Vagina (tissue), 2 donors: Measurements from ENCODE around the gene CLEC4E. TPM values are rescaled to one million over a fixed set of nuclear protein-coding genes. Genes with fewer than 3 reads are reported as not detected.
"Not testable (repeated sequence)": the region's sequence is repeated elsewhere in the genome, so short reads cannot be mapped to it uniquely, and the experiment has no call there.

Experiments
- DNase-seq, 2 donors: peaks; one replicate each; pipeline ENCODE4 v3.0.0-alpha.2; 2017; ENCODE audit errors: extremely low spot score in 2 of 2
- H3K27ac ChIP-seq: fragments of 200-600 bp; sonication (generic); one replicate; pipeline ENCODE4 v1.5.1; 2019
- H3K27me3 ChIP-seq: fragments of 200-600 bp; sonication (generic); one replicate; pipeline ENCODE4 v1.5.1; 2019
- H3K36me3 ChIP-seq, 2 donors: fragments of 200-600 bp; sonication (generic); one replicate each; pipeline ENCODE4 v1.5.1; 2017 to 2019
- H3K4me1 ChIP-seq: fragments of 200-600 bp; sonication (generic); one replicate; pipeline ENCODE4 v1.5.1; 2019
- H3K4me3 ChIP-seq, 2 donors: fragments of 200-600 bp; sonication (generic); 1 replicate in 1 of 2; 2 replicates in 1 of 2; pipeline ENCODE4 v1.5.1; 2016 to 2019
- H3K9me3 ChIP-seq: fragments of 200-600 bp; sonication (generic); one replicate; pipeline ENCODE4 v1.5.1; 2019
- CTCF ChIP-seq, 3 experiments: fragments of 450-650 bp in 2 of 3; fragments of 200-600 bp in 1 of 3; sonication (generic) in 1 of 3; IDR thresholded peaks; one replicate each; pipeline ENCODE4 v1.5.1; 2017 to 2019; ENCODE audit warnings: antibody characterized with exemption in 3 of 3, mild to moderate bottlenecking in 2 of 3, moderate library complexity in 2 of 3
- POLR2A ChIP-seq, 2 donors: fragments of 450-650 bp; IDR thresholded peaks; one replicate each; pipeline ENCODE4 v1.6.1; 2017; ENCODE audit warnings: antibody characterized with exemption in 2 of 2, mild to moderate bottlenecking in 2 of 2, moderate library complexity in 2 of 2
- POLR2AphosphoS5 ChIP-seq, 2 donors: sonication (generic); formaldehyde crosslinking; IDR thresholded peaks; one replicate each; pipeline ENCODE4 v1.9.0; 2017; ENCODE audit warnings: antibody characterized with exemption in 2 of 2, mild to moderate bottlenecking in 2 of 2, low read depth in 1 of 2; ENCODE audit not compliant: insufficient read depth in 1 of 2
- intact Hi-C: fragments of 100-400 bp; cut with DNase I; formaldehyde crosslinking; loops from one replicate; pipeline ENCODE4 v1.15.1; 2023
- total RNA-seq: library from RNA; depleted of rRNA; stranded (reverse); fragments of >200 nt; gene quantifications from one replicate; pipeline ENCODE4 v1.2.3, GENCODE V29; 2016

Gene CLEC4E
- not detected for total RNA-seq

GRCh38 chr12:8540831-8541230 is at the start of gene CLEC4E:
TSS of gene CLEC4E (minus strand) at chr12:8540905. CDS start at chr12:8540797, 108 bp downstream.
- intact Hi-C loops, H3K27ac ChIP-seq, H3K27me3 ChIP-seq, H3K36me3 ChIP-seq, DNase-seq, H3K4me3 ChIP-seq, H3K4me1 ChIP-seq, H3K9me3 ChIP-seq: not testable (repeated sequence)

- intact Hi-C loops = no loop called here
- Histone ChIP-seq H3K27me3 (no peaks in the 10 kb centered on the region), H3K27ac (no peak overlapping the region), H3K9me3 (no peaks in the 10 kb centered on the region), H3K4me1 (no peaks in the 10 kb centered on the region), H3K4me3 (no peak overlapping the region), H3K36me3 (no peaks in the 10 kb centered on the region)
- TF ChIP-seq CTCF (IDR thresholded peaks at IDR 0.05) (no peak), POLR2A (IDR thresholded peaks at IDR 0.05) (no peak), POLR2AphosphoS5 (IDR thresholded peaks at IDR 0.05; ENCODE audit: insufficient read depth in 1 of 2, low read depth in 1 of 2) (no peak)
- no peak for DNase-seq
Measured at GRCh38 chr12:8589679-8590078, 49.0 kb upstream of the CLEC4E start.

- H3K9me3 ChIP-seq, DNase-seq, H3K4me1 ChIP-seq, intact Hi-C loops, H3K36me3 ChIP-seq, H3K27me3 ChIP-seq, H3K27ac ChIP-seq, H3K4me3 ChIP-seq: not testable (repeated sequence)
Measured at GRCh38 chr12:8584478-8584877, 43.8 kb upstream of the CLEC4E start.

- TF ChIP-seq POLR2AphosphoS5 (IDR thresholded peaks at IDR 0.05; ENCODE audit: insufficient read depth in 1 of 2, low read depth in 1 of 2) (no peak), CTCF (IDR thresholded peaks at IDR 0.05) (no peak), POLR2A (IDR thresholded peaks at IDR 0.05) (no peak)
- H3K9me3 ChIP-seq = no peaks in the 10 kb centered on the region
- no peaks in the 10 kb centered on the region for H3K27me3 ChIP-seq
- H3K27ac ChIP-seq = no peak overlapping the region
- DNase-seq = no peak
- no peak overlapping the region for H3K4me3 ChIP-seq
- no peaks in the 10 kb centered on the region for H3K36me3 ChIP-seq
- intact Hi-C loops = no loop called here
- no peaks in the 10 kb centered on the region for H3K4me1 ChIP-seq
Measured at GRCh38 chr12:8584004-8584403, 43.3 kb upstream of the CLEC4E start.

GRCh38 chr12:8581098-8581784 is 40.5 kb upstream of the CLEC4E start:
- DNase-seq = no peak
- H3K9me3 ChIP-seq = no peaks in the 10 kb centered on the region
- H3K27me3 ChIP-seq = no peaks in the 10 kb centered on the region
- no peaks in the 10 kb centered on the region for H3K36me3 ChIP-seq
- no peak for TF ChIP-seq CTCF (IDR thresholded peaks at IDR 0.05)
- TF ChIP-seq POLR2AphosphoS5 (IDR thresholded peaks at IDR 0.05; ENCODE audit: insufficient read depth in 1 of 2, low read depth in 1 of 2) = no peak
- no peak overlapping the region for H3K27ac ChIP-seq
- H3K4me1 ChIP-seq = no peaks in the 10 kb centered on the region
- no peak overlapping the region for H3K4me3 ChIP-seq
- intact Hi-C loops = no loop called here

GRCh38 chr12:8577879-8578278 is 37.2 kb upstream of the CLEC4E start:
- Histone ChIP-seq H3K9me3 (no peaks in the 10 kb centered on the region), H3K27me3 (no peaks in the 10 kb centered on the region), H3K4me1 (no peaks in the 10 kb centered on the region), H3K4me3 (no peak overlapping the region), H3K36me3 (no peaks in the 10 kb centered on the region), H3K27ac (no peak overlapping the region)
- TF ChIP-seq CTCF (IDR thresholded peaks at IDR 0.05) (no peak), POLR2A (IDR thresholded peaks at IDR 0.05) (no peak), POLR2AphosphoS5 (IDR thresholded peaks at IDR 0.05; ENCODE audit: insufficient read depth in 1 of 2, low read depth in 1 of 2) (no peak)
- DNase-seq = no peak
- intact Hi-C loops = no loop called here
